DMS53 (cell line): Measurements from ENCODE around the gene RDH11.

Experiments used
- DNase-seq: peaks from one replicate; lab custom pipeline; 2025; lab: John Stamatoyannopoulos, UW

Gene RDH11

DNA sequence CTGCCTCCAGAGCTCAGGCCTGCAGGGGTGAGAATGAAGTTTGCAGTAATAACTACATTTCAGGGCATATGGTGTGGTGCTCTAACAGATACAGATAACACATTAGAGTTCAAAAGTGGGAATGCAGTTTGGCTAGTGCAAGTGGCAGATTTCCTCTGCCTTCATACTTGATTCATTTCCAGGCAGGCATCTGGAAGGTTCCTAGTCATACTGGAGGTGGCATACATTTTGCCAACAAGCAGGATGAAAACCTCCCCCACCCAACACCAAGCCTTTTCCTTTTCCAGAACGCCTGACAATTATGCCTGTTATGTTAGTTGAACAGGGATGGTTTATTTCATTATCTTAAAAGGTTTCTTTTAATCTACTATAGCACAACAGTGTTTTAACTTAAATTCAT lies 45.4 kb downstream of the RDH11 start:
- DNase-seq, result no peak

DNA sequence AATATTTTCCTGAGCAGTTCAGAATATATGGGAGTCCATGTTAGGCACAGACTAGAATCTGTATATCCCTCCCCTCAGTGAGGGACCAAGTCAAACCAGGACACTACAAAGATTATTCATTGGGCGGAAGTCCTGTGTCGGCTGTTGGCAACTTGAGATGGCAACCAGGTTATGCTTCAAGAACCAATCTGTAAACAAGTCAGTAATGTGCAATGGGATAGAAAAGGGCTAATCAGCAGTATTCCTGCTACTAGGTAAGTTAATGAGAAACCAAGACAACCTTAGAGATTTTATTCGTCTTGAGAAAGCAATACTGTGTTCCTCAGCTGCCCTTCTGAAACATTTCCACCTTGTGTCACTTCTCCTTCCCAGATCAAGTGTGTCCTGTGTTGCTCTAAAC lies 49.4 kb downstream of the RDH11 start:
- no peak for DNase-seq

DNA sequence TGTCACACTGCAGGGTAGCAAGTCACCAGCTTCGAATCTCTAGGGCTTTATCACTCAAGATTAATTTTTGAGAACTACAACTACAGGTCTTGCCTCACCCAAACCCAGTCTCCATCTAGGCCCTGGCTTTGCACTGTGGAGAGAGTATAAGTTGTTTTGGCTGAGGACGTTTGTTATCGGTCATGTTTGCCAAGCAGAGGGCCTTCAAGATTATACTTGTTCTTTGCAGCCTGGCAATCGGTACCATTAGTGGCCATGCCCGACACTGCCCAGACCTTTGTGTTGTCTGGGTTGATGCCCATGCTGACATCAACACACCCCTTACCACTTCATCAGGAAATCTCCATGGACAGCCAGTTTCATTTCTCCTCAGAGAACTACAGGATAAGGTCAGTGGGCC lies 50.1 kb downstream of the RDH11 start:
- no peak for DNase-seq

DNA sequence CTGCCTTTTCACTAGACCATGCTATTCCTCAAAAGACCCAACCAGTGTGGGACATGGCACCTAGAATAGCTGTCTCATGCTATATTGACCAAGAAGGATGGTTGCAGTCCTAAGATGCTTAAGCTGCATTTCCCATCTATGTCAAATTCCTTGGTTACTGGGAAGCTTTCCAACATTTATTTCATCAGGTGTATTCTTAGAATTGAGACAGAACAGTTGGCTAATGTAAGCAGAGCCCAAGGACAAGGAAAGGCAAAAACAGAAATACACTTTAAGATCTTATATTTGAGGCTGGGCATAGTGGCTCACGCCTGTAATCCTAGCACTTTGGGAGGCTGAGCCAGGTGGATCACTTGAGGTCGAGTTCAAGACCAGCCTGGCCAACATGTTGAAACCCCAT lies 51.1 kb downstream of the RDH11 start:
- DNase-seq, result no peak

DNA sequence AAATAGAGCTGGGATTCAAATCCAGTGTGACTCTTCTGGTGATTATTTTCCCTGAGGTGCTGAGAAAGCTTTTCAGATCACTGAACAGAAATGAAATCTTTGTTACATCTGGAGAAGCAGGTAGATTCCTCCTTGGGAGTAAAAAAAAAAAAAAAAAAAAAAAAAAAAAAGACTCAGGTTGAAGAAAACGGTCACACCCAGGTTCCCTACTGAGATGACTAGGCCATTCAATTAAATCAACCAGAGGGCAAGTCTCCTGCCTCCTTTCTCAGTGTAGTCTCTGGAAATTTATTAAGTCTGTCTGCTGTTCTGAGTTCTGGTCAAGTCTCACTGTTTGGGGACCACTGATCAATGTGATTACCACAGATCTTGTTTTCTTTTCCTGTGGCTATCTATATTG lies 51.9 kb downstream of the RDH11 start:
- no peak for DNase-seq

DNA sequence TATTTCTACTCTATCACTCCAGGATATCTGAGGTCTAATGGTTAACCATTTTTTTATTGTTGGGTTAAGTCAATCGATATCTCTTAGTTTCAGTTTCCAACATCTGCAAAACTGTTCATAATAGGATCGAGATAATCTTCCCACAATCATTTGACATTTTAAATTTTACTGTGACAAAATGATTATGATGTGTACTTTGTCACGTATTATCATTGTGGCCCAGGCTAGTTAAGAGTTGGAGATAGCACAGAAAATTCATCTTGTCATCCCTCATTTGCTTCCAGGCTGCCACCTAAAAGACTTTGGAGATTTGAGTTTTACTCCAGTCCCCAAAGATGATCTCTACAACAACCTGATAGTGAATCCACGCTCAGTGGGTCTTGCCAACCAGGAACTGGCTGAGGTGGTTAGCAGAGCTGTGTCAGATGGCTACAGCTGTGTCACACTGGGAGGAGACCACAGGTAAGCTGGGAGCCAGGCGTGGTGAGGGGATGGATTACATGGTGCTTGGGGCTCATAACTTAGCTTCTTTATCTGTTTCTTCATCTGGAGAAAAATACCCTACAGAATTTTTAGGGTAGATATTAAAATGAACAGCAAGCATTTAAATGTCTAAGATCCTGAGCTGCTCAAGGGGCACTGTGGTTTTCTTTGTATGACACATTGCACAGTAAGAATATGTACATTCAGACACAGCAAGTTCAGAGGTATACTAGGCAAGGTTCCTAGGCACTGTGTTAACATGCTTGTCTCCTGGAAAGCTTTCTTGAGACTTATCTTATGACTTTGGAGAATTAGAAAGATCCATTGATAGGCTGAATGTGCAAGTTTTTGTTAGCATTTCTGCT lies 53.4 kb downstream of the RDH11 start:
- no peak for DNase-seq

DNA sequence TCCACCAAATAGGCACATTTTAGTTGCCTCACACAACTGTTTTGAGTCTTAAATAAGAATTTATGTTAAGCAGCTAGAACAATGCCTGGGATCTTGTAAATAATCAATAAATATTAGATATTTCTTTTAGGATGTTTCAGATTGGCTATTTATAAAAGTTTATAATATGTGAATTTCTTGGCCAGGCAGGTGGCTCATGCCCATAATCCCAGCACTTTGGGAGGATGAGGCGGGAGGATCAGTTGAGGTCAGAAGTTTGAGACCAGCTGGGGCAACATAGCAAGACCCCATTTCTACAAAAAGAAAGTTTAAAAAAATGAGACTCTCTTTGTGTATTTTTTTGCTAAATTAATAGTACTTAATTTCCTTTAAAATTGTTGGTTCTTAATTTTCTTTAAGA lies 54.1 kb downstream of the RDH11 start:
- no peak for DNase-seq

DNA sequence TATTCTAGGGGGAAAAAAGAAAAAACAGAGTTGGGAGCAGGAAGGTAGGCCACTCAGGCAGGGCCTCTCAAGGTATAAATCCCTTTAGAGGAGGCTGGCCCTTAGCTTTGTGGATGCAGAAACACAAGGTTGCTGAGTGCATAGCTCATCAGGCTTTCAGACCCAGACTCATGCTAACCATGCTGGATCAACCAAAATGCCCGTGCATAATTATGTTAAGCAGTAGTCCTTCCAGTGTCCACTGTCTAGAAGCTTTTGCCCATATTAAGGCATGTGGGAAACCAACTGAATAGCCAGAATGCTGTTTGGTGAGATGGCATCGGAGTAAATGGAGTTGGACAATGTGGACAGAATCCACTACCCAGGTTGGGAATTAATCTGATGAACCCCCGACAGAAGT lies 56.9 kb downstream of the RDH11 start:
- no peak for DNase-seq

DNA sequence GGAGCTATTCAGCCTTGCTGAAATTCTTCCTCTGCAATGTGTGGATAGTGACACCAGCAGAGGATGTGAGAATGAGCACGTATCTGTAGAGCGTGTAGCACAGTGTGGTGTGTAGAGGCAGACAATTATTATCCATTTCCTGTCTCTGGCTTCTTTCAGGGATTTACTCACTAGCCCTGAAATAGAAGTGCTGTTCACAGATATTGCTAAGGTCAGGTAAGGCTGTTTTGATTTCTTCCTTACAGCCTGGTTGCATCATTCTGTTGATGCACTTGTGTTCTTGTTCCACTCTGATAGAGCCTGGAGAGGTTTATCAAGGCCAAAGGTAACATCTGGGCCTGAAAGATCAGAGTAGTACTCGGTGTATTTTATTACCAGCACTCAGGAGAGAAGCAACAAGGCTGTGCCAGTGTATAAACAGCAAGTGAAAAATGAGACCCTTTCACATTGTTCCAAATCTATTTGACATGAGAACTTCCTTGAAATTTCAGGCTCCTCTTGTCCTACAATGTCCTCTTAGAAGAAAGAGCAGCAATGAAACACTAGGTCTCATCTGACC lies 59.1 kb downstream of the RDH11 start:
- peak; percentile 81 for DNase-seq

DNA sequence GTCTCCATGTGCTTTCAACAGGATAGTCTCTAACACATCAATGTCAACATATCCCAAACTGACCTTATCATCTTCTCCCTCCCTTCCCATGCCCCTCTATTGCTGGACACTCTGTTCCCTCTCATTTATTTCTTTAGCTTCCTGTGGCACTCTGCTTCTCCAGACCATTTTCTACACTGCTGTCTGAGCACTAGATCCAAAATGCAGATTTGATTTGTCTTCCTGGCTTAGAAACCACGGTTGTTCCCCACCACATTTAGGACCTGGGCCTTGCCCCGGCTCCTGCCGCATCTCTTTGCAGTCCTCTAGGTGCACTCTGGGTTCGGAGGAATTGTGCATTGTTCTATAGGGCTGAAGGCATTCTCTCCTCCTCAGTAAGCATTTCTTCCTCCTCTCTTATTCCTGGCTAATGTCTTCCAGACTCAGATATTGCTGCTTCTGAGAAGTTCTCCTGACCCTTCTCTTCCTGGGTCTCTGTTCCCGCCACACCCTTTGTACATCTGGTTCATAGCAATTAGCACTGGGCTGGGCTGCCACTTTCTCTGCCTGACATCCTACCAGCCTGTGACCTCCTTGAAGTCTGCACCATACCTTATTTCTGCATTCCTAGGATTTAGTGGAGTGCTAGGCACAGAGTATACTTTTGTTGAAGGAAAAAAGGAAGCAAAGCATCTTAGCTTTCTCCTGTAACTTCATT lies 62.0 kb downstream of the RDH11 start:
- DNase-seq, result no peak

DNA sequence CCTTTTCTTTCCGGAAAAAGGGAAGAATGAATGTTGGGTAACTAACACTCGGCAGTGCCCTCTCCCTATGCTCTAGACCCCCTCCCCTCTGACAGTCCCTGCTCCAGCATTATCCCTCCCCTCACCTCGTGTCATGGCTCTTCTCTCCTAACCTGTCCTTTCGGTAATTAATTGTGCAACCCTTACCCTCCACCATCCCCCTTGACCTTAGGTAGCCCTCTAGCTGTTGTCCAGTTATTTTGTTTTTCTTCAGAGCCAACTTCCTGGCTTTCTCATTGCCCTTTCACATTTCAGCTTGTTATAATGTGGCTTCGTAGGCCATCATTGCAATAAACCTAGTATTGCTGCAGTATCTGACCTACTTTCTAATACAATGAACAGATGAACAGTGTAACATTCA lies 64.6 kb downstream of the RDH11 start:
- no peak for DNase-seq

DNA sequence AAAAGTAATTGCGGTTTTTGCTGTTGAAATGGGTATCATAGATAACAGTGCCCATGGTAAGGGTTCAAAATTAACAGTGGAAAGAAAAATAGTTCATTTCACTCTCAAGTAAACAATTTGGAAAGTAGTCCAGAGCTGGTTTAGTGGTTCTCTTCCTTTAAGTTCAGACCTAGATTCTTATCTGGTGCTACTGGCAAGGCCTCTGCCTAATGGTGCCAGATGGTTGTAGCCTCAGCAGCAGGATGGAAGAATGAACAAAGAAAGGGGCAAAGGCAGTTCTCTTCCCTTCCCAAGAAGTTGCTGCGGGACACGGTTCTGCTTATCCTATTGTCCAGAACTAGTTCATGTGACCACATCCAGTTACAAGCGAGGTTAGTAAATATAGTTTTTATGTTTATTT lies 65.4 kb downstream of the RDH11 start:
- DNase-seq, result no peak

DNA sequence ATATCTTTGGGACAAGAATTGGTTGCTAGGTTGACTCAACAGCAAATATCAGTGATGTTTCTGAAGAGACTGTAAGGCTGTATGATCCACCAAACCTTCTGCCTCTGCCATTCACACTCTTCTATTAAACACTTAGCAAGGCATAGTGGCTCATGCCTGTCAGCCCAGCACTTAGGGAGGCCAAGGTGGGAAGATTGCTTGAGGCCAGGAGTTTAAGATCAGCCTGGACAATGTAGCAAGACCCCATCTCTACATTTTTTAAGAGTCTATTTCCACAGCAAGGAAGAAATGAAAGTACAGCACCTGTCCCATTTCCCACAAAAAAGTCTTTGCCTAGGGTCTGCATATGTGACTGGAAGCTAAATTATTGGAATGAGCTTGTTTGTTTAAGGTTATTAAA lies 68.0 kb downstream of the RDH11 start:
- no peak for DNase-seq
